ENCODE results near the gene BEND2. TPM values are rescaled to one million over a fixed set of nuclear protein-coding genes. Genes with fewer than 3 reads are reported as not detected.

Gene BEND2
- total RNA-seq, 1 donor from 2014 or later, result not detected

- DNase-seq (ENCODE audit: low spot score), result no peak
- ATAC-seq, result no peak
Observed at GRCh38 chrX:18146009-18146408, 74.7 kb downstream of the BEND2 start.

GRCh38 chrX:18136816-18137215 lies 83.9 kb downstream of the BEND2 start:
- DNase-seq (ENCODE audit: low spot score) (no peak), ATAC-seq (no peak)

GRCh38 chrX:18133605-18134004 lies 87.1 kb downstream of the BEND2 start:
- no peak for ATAC-seq

GRCh38 chrX:18129690-18130089 lies 91.0 kb downstream of the BEND2 start:
- ATAC-seq (no peak), DNase-seq (ENCODE audit: low spot score) (no peak)

More at GRCh38 chrX:18133605-18134004, 87.1 kb downstream of the BEND2 start:
- DNase-seq (ENCODE audit: low spot score), result no peak

- ATAC-seq (no peak), DNase-seq (ENCODE audit: low spot score) (no peak)
Observed at GRCh38 chrX:18126971-18127370, 93.7 kb downstream of the BEND2 start.

GRCh38 chrX:18119856-18120255 lies 100.8 kb downstream of the BEND2 start:
- peak; percentile 54 for ATAC-seq
- no peak for DNase-seq (ENCODE audit: low spot score)

Other genes with a start within 250 kb of the BEND2 start
- 0.60 TPM for gene SCML2, start 133.8 kb upstream of the BEND2 start, total RNA-seq
- gene CDKL5, start 204.7 kb upstream of the BEND2 start, total RNA-seq, result 1.7 TPM

All from left lobe of liver (tissue), 2 donors.